MM.1S (cell line): ENCODE data around the gene DYNC1I2.

ENCODE experiments used
- EZH2 ChIP-seq: fragments of 300-600 bp; sonication (generic); optimal IDR thresholded peaks from 2 replicates; pipeline ENCODE3; 2017; ENCODE audit warnings: low read depth, mild to moderate bottlenecking, antibody characterized with exemption, low read length, mixed read lengths
- EZH2phosphoT487 ChIP-seq: fragments of 300-600 bp; sonication (generic); IDR thresholded peaks from 2 replicates; pipeline ENCODE4 v1.6.1; 2018; ENCODE audit warnings: antibody characterized with exemption, low read length
- TF ChIP-seq, protein P1 (sequence below): fragments of 300-600 bp; sonication (generic); IDR thresholded peaks from 2 replicates; pipeline ENCODE4 v1.5.1; 2016; ENCODE audit warnings: antibody characterized with exemption, low read length, mixed read lengths

- TF ChIP-seq, protein P1, sequence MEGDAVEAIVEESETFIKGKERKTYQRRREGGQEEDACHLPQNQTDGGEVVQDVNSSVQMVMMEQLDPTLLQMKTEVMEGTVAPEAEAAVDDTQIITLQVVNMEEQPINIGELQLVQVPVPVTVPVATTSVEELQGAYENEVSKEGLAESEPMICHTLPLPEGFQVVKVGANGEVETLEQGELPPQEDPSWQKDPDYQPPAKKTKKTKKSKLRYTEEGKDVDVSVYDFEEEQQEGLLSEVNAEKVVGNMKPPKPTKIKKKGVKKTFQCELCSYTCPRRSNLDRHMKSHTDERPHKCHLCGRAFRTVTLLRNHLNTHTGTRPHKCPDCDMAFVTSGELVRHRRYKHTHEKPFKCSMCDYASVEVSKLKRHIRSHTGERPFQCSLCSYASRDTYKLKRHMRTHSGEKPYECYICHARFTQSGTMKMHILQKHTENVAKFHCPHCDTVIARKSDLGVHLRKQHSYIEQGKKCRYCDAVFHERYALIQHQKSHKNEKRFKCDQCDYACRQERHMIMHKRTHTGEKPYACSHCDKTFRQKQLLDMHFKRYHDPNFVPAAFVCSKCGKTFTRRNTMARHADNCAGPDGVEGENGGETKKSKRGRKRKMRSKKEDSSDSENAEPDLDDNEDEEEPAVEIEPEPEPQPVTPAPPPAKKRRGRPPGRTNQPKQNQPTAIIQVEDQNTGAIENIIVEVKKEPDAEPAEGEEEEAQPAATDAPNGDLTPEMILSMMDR = no peak
- TF ChIP-seq EZH2 (no peak), EZH2phosphoT487 (no peak)
Measured at GRCh38 chr2:171709011-171709685, 21.9 kb downstream of the DYNC1I2 start.
